Lung (tissue), 12 donors: ENCODE data around the gene PON1. TPM values are rescaled to one million over a fixed set of nuclear protein-coding genes. Genes with fewer than 3 reads are reported as not detected.

Source experiments
- ATAC-seq: fragments of 200-7000 bp; cut with Tn5 transposase; one replicate; pipeline ENCODE4 v1.9.1; 2020; ENCODE audit warnings: moderate number of reproducible peaks; ENCODE audit not compliant: insufficient read depth, low FRiP score
- DNase-seq, 3 donors: peaks; one replicate each; pipeline ENCODE4 v3.0.0-alpha.2; 2013 to 2017
- H3K27ac ChIP-seq, 2 donors: one replicate each; pipeline ENCODE4 v1.5.1; 2013; ENCODE audit warnings: mild to moderate bottlenecking in 2 of 2, moderate library complexity in 2 of 2, control low read depth in 1 of 2, inconsistent platforms in 1 of 2, low read depth in 1 of 2, low read length in 1 of 2
- H3K27me3 ChIP-seq, 3 donors: one replicate each; pipeline ENCODE4 v1.5.1; 2013; ENCODE audit warnings: low read length in 2 of 3; ENCODE audit not compliant: control insufficient read depth in 3 of 3, insufficient read depth in 3 of 3
- H3K36me3 ChIP-seq, 4 donors: one replicate each; pipeline ENCODE4 v1.5.1; 2013; ENCODE audit warnings: low read length in 4 of 4, mild to moderate bottlenecking in 1 of 4, moderate library complexity in 1 of 4; ENCODE audit not compliant: control insufficient read depth in 4 of 4, insufficient read depth in 4 of 4
- H3K4me1 ChIP-seq, 5 donors: one replicate each; pipeline ENCODE4 v1.5.1; 2013; ENCODE audit warnings: low read length in 5 of 5, mild to moderate bottlenecking in 2 of 5, moderate library complexity in 1 of 5; ENCODE audit not compliant: control insufficient read depth in 5 of 5, insufficient read depth in 5 of 5
- H3K4me3 ChIP-seq: one replicate; pipeline ENCODE4 v1.5.1; 2013; ENCODE audit warnings: mild to moderate bottlenecking, control low read depth, moderate library complexity
- H3K9ac ChIP-seq, 2 donors: one replicate each; pipeline ENCODE4 v1.5.1; 2013; ENCODE audit warnings: low read length in 2 of 2, control low read depth in 1 of 2; ENCODE audit not compliant: insufficient read depth in 1 of 2
- H3K9me3 ChIP-seq, 4 donors: one replicate each; pipeline ENCODE4 v1.5.1; 2013; ENCODE audit warnings: low read length in 3 of 4, mild to moderate bottlenecking in 1 of 4, moderate library complexity in 1 of 4; ENCODE audit not compliant: control insufficient read depth in 4 of 4, insufficient read depth in 3 of 4
- CTCF ChIP-seq: IDR thresholded peaks from 2 replicates; pipeline ENCODE4 v1.5.1; 2012; ENCODE audit warnings: mild to moderate bottlenecking; ENCODE audit errors: control extremely low read depth, extremely low read depth
- WGBS, 2 donors: extraction: QIAGEN DNeasy Blood & Tissue Kit; methylation state at CpG; one replicate each; pipeline ENCODE4 v1.1.7; 2013; 5-methylcytosine and 5-hydroxymethylcytosine counted together
- polyA plus RNA-seq, 2 donors: library from polyadenylated mRNA; stranded (reverse); fragments of 200-250 nt; gene quantifications; one replicate each; pipeline ENCODE4 v1.2.1, GENCODE V29; 2013
- total RNA-seq, 2 donors: library from RNA; depleted of rRNA in 1 of 2; stranded (reverse); fragments of >200 nt in 1 of 2; gene quantifications; one replicate each; pipeline ENCODE4 v1.2.1, GENCODE V29; 2014 to 2021
- donor health status: control.
- donor health status: control.
- donor health status: Bipolar disorder and iron deficiency.
- donor health status: healthy.
- donor health status: DM: yes; HTN: yes; CAD: no.

The PON1 gene
- total and polyA plus RNA-seq, 4 donors: 0.15 to 2.3 (median 0.59) TPM

GRCh38 chr7:95262875-95263274 lies 61.5 kb downstream of the PON1 start:
- Histone ChIP-seq H3K9me3 (no peaks in the 10 kb centered on the region), H3K27ac (no peak overlapping the region), H3K27me3 (no peaks in the 10 kb centered on the region), H3K4me1 (peaks cover 0 to 4% (median 0%) of the 10 kb centered on the region in 5 donors), H3K36me3 (no peaks in the 10 kb centered on the region), H3K4me3 (no peak overlapping the region), H3K9ac (no peak overlapping the region)
- no peak for ATAC-seq
- no peak for DNase-seq
- TF ChIP-seq CTCF: no peak
- 93 to 95% methylated on average over 2 of the region's 2 CpGs for WGBS, 2 donors

- no peaks in the 10 kb centered on the region for H3K27me3 ChIP-seq
- H3K4me1 ChIP-seq: peaks cover 0 to 4% (median 0%) of the 10 kb centered on the region in 5 donors
- H3K9ac ChIP-seq: no peak overlapping the region
- ATAC-seq (no peak), DNase-seq (no peak)
- no peaks in the 10 kb centered on the region for H3K36me3 ChIP-seq
- no peaks in the 10 kb centered on the region for H3K9me3 ChIP-seq
- no peak overlapping the region for H3K27ac ChIP-seq
- no peak for TF ChIP-seq CTCF
- no peak overlapping the region for H3K4me3 ChIP-seq
Observed at GRCh38 chr7:95261895-95262415, 62.4 kb downstream of the PON1 start.

GRCh38 chr7:95255691-95256090 lies 68.6 kb downstream of the PON1 start:
- Histone ChIP-seq H3K4me3 (no peak overlapping the region), H3K27ac (no peak overlapping the region), H3K9me3 (no peaks in the 10 kb centered on the region), H3K9ac (no peak overlapping the region), H3K36me3 (peaks cover 0 to 3% (median under 1%) of the 10 kb centered on the region in 4 donors), H3K27me3 (no peaks in the 10 kb centered on the region), H3K4me1 (peaks cover 0 to 2% (median 0%) of the 10 kb centered on the region in 5 donors)
- TF ChIP-seq CTCF: no peak
- DNase-seq (no peak), ATAC-seq (no peak)

- H3K27ac ChIP-seq: no peak overlapping the region
- no peak overlapping the region for H3K9ac ChIP-seq
- no peaks in the 10 kb centered on the region for H3K9me3 ChIP-seq
- 90 to 96% methylated on average over 1 of the region's 1 CpG for WGBS, 2 donors
- H3K4me3 ChIP-seq: no peak overlapping the region
- H3K4me1 ChIP-seq: peaks cover 0 to 11% (median 0%) of the 10 kb centered on the region in 5 donors
- ATAC-seq (no peak), DNase-seq (no peak)
- no peaks in the 10 kb centered on the region for H3K27me3 ChIP-seq
- no peak for TF ChIP-seq CTCF
- peaks cover 0 to 3% (median 1%) of the 10 kb centered on the region in 4 donors for H3K36me3 ChIP-seq
Observed at GRCh38 chr7:95253986-95254385, 70.3 kb downstream of the PON1 start.
